IMR-90 (cell line): ENCODE measurements around the gene TFB2M. TPM values are rescaled to one million over a fixed set of nuclear protein-coding genes. Genes with fewer than 3 reads are reported as not detected.

Experiments used
- ATAC-seq: fragments of 200-7000 bp; cut with Tn5 transposase; 2 replicates; pipeline ENCODE4 v1.9.1; 2020; ENCODE audit warnings: low read depth, mild to moderate bottlenecking, moderate library complexity
- BruUV-seq: library from RNA; stranded (reverse); fragments of 400-500 nt; replicated peaks from 2 replicates; lab custom pipeline; 2021; lab: Mats Ljungman, UMichigan
- CTCF ChIA-PET: fragments of 300-600 bp; formaldehyde crosslinking; extraction: SDS; loops from one replicate; lab custom pipeline; 2021; ENCODE audit warnings: antibody characterized with exemption; lab: Yijun Ruan, JAX
- POLR2A ChIA-PET: fragments of 300-600 bp; sonication (Branson Sonifier 250); formaldehyde crosslinking; loops from one replicate; lab custom pipeline; 2022; ENCODE audit warnings: antibody characterized with exemption; ENCODE audit not compliant: unreplicated experiment; lab: Charles Lee
- DNase-seq: peaks from one replicate; pipeline ENCODE4 v3.0.0; 2013
- H2AFZ ChIP-seq: replicated peaks from 2 replicates; pipeline ENCODE3; 2013; ENCODE audit warnings: low read length, mild to moderate bottlenecking; ENCODE audit not compliant: poor library complexity
- H2AK5ac ChIP-seq: 2 replicates; pipeline ENCODE4 v1.6.1; 2013; ENCODE audit warnings: low read depth, low read length, inconsistent platforms
- H2AK9ac ChIP-seq: replicated peaks from 2 replicates; pipeline ENCODE3; 2013; ENCODE audit warnings: mild to moderate bottlenecking, low read depth, low read length, moderate library complexity; ENCODE audit not compliant: poor library complexity
- H2BK120ac ChIP-seq: 2 replicates; pipeline ENCODE4 v1.6.1; 2013; ENCODE audit warnings: low read depth, low read length, inconsistent platforms
- H2BK15ac ChIP-seq: 3 replicates; pipeline ENCODE4 v1.6.1; 2013; ENCODE audit warnings: low read depth, low read length, inconsistent platforms
- H2BK20ac ChIP-seq: 2 replicates; pipeline ENCODE4 v1.6.1; 2013; ENCODE audit warnings: low read depth, mild to moderate bottlenecking, inconsistent platforms, low read length, moderate library complexity
- H2BK5ac ChIP-seq: 2 replicates; pipeline ENCODE4 v1.6.1; 2013; ENCODE audit warnings: mild to moderate bottlenecking, low read depth, low read length, inconsistent platforms; ENCODE audit not compliant: poor library complexity, severe bottlenecking
- H3K14ac ChIP-seq: replicated peaks from 2 replicates; pipeline ENCODE4 v1.6.1; 2013; ENCODE audit warnings: low read depth, low read length, inconsistent platforms
- H3K18ac ChIP-seq: 2 replicates; pipeline ENCODE4 v1.6.1; 2013; ENCODE audit warnings: low read depth, low read length, control low read depth
- H3K23ac ChIP-seq: 2 replicates; pipeline ENCODE4 v1.6.1; 2013; ENCODE audit warnings: low read depth, low read length, inconsistent platforms
- H3K27ac ChIP-seq: 2 replicates; pipeline ENCODE4 v1.5.1; 2013; ENCODE audit warnings: mild to moderate bottlenecking, control low read depth, low read length; ENCODE audit not compliant: insufficient read depth
- H3K27me3 ChIP-seq: 2 replicates; pipeline ENCODE4 v1.6.1; 2013; ENCODE audit warnings: low read length; ENCODE audit not compliant: control insufficient read depth, insufficient read depth
- H3K36me3 ChIP-seq: 2 replicates; pipeline ENCODE4 v1.6.1; 2013; ENCODE audit warnings: low read length, mixed read lengths; ENCODE audit not compliant: control insufficient read depth, insufficient read depth
- H3K4ac ChIP-seq: 2 replicates; pipeline ENCODE4 v1.6.1; 2013; ENCODE audit warnings: low read depth, low read length, inconsistent platforms
- H3K4me1 ChIP-seq: 2 replicates; pipeline ENCODE4 v1.6.1; 2013; ENCODE audit warnings: low read length, mixed read lengths; ENCODE audit not compliant: control insufficient read depth, insufficient read depth
- H3K4me2 ChIP-seq: 2 replicates; pipeline ENCODE4 v1.6.1; 2013; ENCODE audit warnings: low read depth, mild to moderate bottlenecking, control low read depth, low read length, moderate library complexity
- H3K4me3 ChIP-seq: 2 replicates; pipeline ENCODE4 v1.5.1; 2013; ENCODE audit warnings: low read depth, mild to moderate bottlenecking, control low read depth, low read length, moderate library complexity; ENCODE audit not compliant: insufficient read depth
- H3K56ac ChIP-seq: 2 replicates; pipeline ENCODE4 v1.6.1; 2013; ENCODE audit warnings: low read length, inconsistent platforms; ENCODE audit not compliant: insufficient read depth; ENCODE audit errors: extremely low read depth
- H3K79me1 ChIP-seq, 2 experiments: 2 replicates each; pipeline ENCODE4 v1.6.1; 2013; ENCODE audit warnings: low read length in 2 of 2, inconsistent platforms in 1 of 2, low read depth in 1 of 2
- H3K9ac ChIP-seq: 2 replicates; pipeline ENCODE4 v1.6.1; 2013; ENCODE audit warnings: low read depth, low read length, control low read depth
- H3K9me1 ChIP-seq: 2 replicates; pipeline ENCODE4 v1.6.1; 2013; ENCODE audit warnings: low read length, inconsistent platforms; ENCODE audit not compliant: insufficient read depth
- H3K9me3 ChIP-seq: 2 replicates; pipeline ENCODE4 v1.6.1; 2013; ENCODE audit warnings: low read length; ENCODE audit not compliant: control insufficient read depth, insufficient read depth
- H4K20me1 ChIP-seq: 2 replicates; pipeline ENCODE4 v1.6.1; 2013; ENCODE audit warnings: low read length, inconsistent platforms; ENCODE audit not compliant: insufficient read depth
- H4K5ac ChIP-seq: 2 replicates; pipeline ENCODE4 v1.6.1; 2013; ENCODE audit warnings: mild to moderate bottlenecking, low read depth, low read length, control low read depth
- H4K8ac ChIP-seq, 2 experiments: 2 replicates each; pipeline ENCODE4 v1.6.1; 2013; ENCODE audit warnings: low read depth in 2 of 2, low read length in 2 of 2, control low read depth in 1 of 2, inconsistent platforms in 1 of 2
- H4K91ac ChIP-seq: 2 replicates; pipeline ENCODE4 v1.6.1; 2013; ENCODE audit warnings: low read depth, low read length, inconsistent platforms; ENCODE audit not compliant: insufficient read depth
- CEBPB ChIP-seq: IDR thresholded peaks from 2 replicates; pipeline ENCODE4 v1.6.1; 2012; ENCODE audit warnings: low read depth, low read length, improper control_type of control experiment
- CHD1 ChIP-seq: IDR thresholded peaks from 2 replicates; pipeline ENCODE4 v1.6.1; 2012; ENCODE audit warnings: low read depth, low read length, improper control_type of control experiment
- CTCF ChIP-seq: conservative IDR thresholded peaks from 2 replicates; pipeline ENCODE4 v1.5.1; 2012; ENCODE audit warnings: mild to moderate bottlenecking, low read depth, low read length, improper control_type of control experiment
- MAFK ChIP-seq: IDR thresholded peaks from 2 replicates; pipeline ENCODE4 v1.6.1; 2012; ENCODE audit warnings: low read depth, low read length, improper control_type of control experiment
- MAZ ChIP-seq: IDR thresholded peaks from 2 replicates; pipeline ENCODE4 v1.6.1; 2012; ENCODE audit warnings: low read depth, mild to moderate bottlenecking, low read length, improper control_type of control experiment, moderate library complexity, borderline replicate concordance
- MXI1 ChIP-seq: IDR thresholded peaks from 2 replicates; pipeline ENCODE4 v1.6.1; 2012; ENCODE audit warnings: low read depth, mild to moderate bottlenecking, low read length, moderate library complexity, borderline replicate concordance
- POLR2A ChIP-seq: IDR thresholded peaks from 2 replicates; pipeline ENCODE4 v1.6.1; 2012; ENCODE audit warnings: mild to moderate bottlenecking, low read depth, low read length
- RAD21 ChIP-seq: IDR thresholded peaks from 2 replicates; pipeline ENCODE4 v1.6.1; 2012; ENCODE audit warnings: low read length, improper control_type of control experiment
- RCOR1 ChIP-seq: IDR thresholded peaks from 2 replicates; pipeline ENCODE4 v1.6.1; 2012; ENCODE audit warnings: mild to moderate bottlenecking, low read length, improper control_type of control experiment; ENCODE audit not compliant: insufficient replicate concordance
- RFX5 ChIP-seq: IDR thresholded peaks from 2 replicates; pipeline ENCODE4 v1.8.0; 2012; ENCODE audit warnings: low read depth, mild to moderate bottlenecking, low read length, moderate library complexity
- SMC3 ChIP-seq: fragments of 150-350 bp; IDR thresholded peaks from 2 replicates; pipeline ENCODE4 v1.6.1; 2016; ENCODE audit warnings: low read depth, mild to moderate bottlenecking, antibody characterized with exemption, low read length, moderate library complexity
- WGBS, 2 experiments: methylation state at CpG; one replicate each; pipeline versions ENCODE4 v1.1.5 to v1.1.7; 2013; ENCODE audit warnings: missing lambda C conversion rate in 2 of 2; ENCODE audit not compliant: insufficient read length in 1 of 2; ENCODE audit errors: extremely low coverage in 2 of 2; 5-methylcytosine and 5-hydroxymethylcytosine counted together
- dilution Hi-C: fragments of 300-500 bp; cut with HindIII; formaldehyde crosslinking; loops from one replicate; pipeline ENCODE4 v1.14.3; 2018; ENCODE audit warnings: low sequenced_read_pairs; ENCODE audit not compliant: unreplicated experiment
- in situ Hi-C: fragments of 300-500 bp; cut with MboI; formaldehyde crosslinking; loops from 3 replicates; pipeline ENCODE4 v1.14.3; 2019; ENCODE audit warnings: low sequenced_read_pairs, inconsistent platforms, mixed read lengths
- intact Hi-C: fragments of 100-400 bp; cut with micrococcal nuclease; formaldehyde crosslinking; loops from 2 replicates; pipeline ENCODE4 v1.10.0; 2022
- polyA plus RNA-seq, 3 experiments: library from polyadenylated mRNA; depleted of rRNA; stranded (reverse); fragments of >200 nt; gene quantifications; 2 replicates each; pipeline ENCODE4 v1.2.3, GENCODE V29; 2012; ENCODE audit warnings: low replicate concordance in 1 of 3
- total RNA-seq: library from RNA; depleted of rRNA; stranded (reverse); fragments of >200 nt; gene quantifications from 2 replicates; pipeline ENCODE4 v1.2.3, GENCODE V29; 2012
- TF ChIP-seq, protein P1 (sequence below): fragments of 150-350 bp; IDR thresholded peaks from 2 replicates; pipeline ENCODE4 v1.6.1; 2017; ENCODE audit warnings: mild to moderate bottlenecking, antibody characterized with exemption, low read length, low read depth

The TFB2M gene
- total and polyA plus RNA-seq, 2 of the 4 experiments (the other 2 are of a cell fraction): 13.3 to 15.7 TPM

- Histone ChIP-seq H3K27me3 (no peaks in the 10 kb centered on the region), H3K4me2 (no peak overlapping the region), H3K9me3 (no peaks in the 10 kb centered on the region), H2BK15ac (no peak overlapping the region), H2BK5ac (no peak overlapping the region), H3K4me1 (peaks cover 10% of the 10 kb centered on the region), H3K79me1 (peaks cover 15 to 61% of the 10 kb centered on the region in 2 experiments), H3K18ac (no peak overlapping the region), H3K4ac (no peak overlapping the region), H4K5ac (no peak overlapping the region), H3K56ac (no peak overlapping the region), H3K9ac (no peak overlapping the region), H3K23ac (no peak overlapping the region), H4K91ac (no peak overlapping the region), H3K14ac (no peak overlapping the region), H2AK9ac (no peak overlapping the region), H3K9me1 (peaks cover 3% of the 10 kb centered on the region; the same call in 1 of the 2 replicates), H4K20me1 (peaks cover 2% of the 10 kb centered on the region; the same call in 1 of the 2 replicates), H2AFZ (no peak overlapping the region), H3K36me3 (no peaks in the 10 kb centered on the region), H2BK120ac (no peak overlapping the region), H3K4me3 (no peak overlapping the region), H2BK20ac (no peak overlapping the region), H2AK5ac (no peak overlapping the region), H4K8ac (no peak overlapping the region), H3K27ac (no peak overlapping the region)
- no CpG with 5 or more reads among the region's 3 CpGs for WGBS, 2 experiments
- dilution Hi-C loops: no loop called here
- no TSS peak for BruUV-seq
- ChIA-PET CTCF (no interaction called here), POLR2A (no interaction called here)
- intact Hi-C loops: no loop called here
- in situ Hi-C loops: no loop called here
- ATAC-seq (no peak), DNase-seq (no peak)
- no peak for TF ChIP-seq CEBPB
- no peak for TF ChIP-seq SMC3
- no peak for TF ChIP-seq CHD1
- TF ChIP-seq RFX5: no peak
- TF ChIP-seq CTCF: no peak
- TF ChIP-seq RCOR1: no peak
- TF ChIP-seq MXI1: no peak
- TF ChIP-seq, protein P1, sequence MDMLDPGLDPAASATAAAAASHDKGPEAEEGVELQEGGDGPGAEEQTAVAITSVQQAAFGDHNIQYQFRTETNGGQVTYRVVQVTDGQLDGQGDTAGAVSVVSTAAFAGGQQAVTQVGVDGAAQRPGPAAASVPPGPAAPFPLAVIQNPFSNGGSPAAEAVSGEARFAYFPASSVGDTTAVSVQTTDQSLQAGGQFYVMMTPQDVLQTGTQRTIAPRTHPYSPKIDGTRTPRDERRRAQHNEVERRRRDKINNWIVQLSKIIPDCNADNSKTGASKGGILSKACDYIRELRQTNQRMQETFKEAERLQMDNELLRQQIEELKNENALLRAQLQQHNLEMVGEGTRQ: no peak
- no peak for TF ChIP-seq RAD21
- TF ChIP-seq MAFK: no peak
- TF ChIP-seq MAZ: no peak
- TF ChIP-seq POLR2A: no peak
Observed at GRCh38 chr1:246576709-246577032, 10.6 kb upstream of the TFB2M start.
